Activated CD4-positive, alpha-beta T cell treated with anti-CD3 and anti-CD28 coated beads, Interleukin-2, amount 10 ng/mL, durations not matched to agents 24 days and 14 days (primary cell): ENCODE measurements around the gene UBE2J2. TPM values are rescaled to one million over a fixed set of nuclear protein-coding genes. Genes with fewer than 3 reads are reported as not detected.

Experiments
- DNase-seq: peaks from one replicate; pipeline ENCODE4 v3.0.0; 2022
- H3K27ac Mint-ChIP-seq: one replicate; pipeline ENCODE4 v1.8.0; 2022; ENCODE audit warnings: mild to moderate bottlenecking, mixed read lengths
- H3K27me3 Mint-ChIP-seq: one replicate; pipeline ENCODE4 v1.8.0; 2022; ENCODE audit warnings: mixed read lengths
- H3K36me3 Mint-ChIP-seq: one replicate; pipeline ENCODE4 v1.8.0; 2022; ENCODE audit warnings: low read depth, mild to moderate bottlenecking, mixed read lengths
- H3K4me1 Mint-ChIP-seq: one replicate; pipeline ENCODE4 v1.8.0; 2021; ENCODE audit warnings: mixed read lengths
- H3K4me3 Mint-ChIP-seq: one replicate; pipeline ENCODE4 v1.8.0; 2022; ENCODE audit warnings: mild to moderate bottlenecking, moderate library complexity, mixed read lengths
- H3K9me3 Mint-ChIP-seq: one replicate; pipeline ENCODE4 v1.8.0; 2021; ENCODE audit warnings: mixed read lengths
- intact Hi-C: fragments of 100-400 bp; cut with micrococcal nuclease; formaldehyde crosslinking; loops from one replicate; pipeline ENCODE4 v1.15.1; 2023
- total RNA-seq: library from RNA; stranded (reverse); gene quantifications from 2 replicates; pipeline ENCODE4 v1.2.3, GENCODE V29; 2022

UBE2J2 gene
- total RNA-seq, 1 donor from 2014 or later, result 87.3 TPM

DNA sequence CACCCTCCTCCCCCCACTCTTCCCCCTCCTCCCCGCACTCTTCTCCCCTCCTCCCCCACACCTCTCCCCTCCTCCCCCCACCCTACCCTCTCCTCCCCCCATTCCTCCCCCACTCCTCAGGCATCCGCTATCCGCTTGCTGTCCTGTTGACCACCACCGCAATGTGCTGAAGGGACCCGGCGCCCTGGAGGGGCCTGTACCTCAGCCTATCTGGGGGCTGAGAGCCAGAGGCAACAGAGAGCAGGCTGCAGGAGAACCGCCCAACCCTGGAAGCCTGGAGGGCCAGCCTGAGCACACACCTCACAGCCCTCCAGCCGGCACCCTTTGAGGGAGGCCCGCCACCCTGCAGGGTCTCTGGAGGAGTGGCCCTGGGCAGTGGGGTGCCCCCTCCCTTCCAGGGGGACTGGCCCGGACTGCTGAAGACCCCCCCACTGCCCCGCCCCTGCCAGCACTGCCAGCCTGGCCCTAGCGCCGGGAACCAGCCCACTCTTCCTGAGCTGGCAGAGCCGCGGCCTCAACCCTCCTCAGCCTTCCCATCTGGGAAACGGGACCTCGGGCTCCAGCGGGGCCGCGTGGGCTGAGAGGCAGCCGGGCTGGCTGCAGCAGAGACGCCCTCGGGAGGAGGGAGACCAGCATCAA is 28.4 kb downstream of the UBE2J2 start:
- Mint-ChIP-seq H3K27me3 (no peaks in the 10 kb centered on the region), H3K4me1 (peaks cover 1% of the 10 kb centered on the region), H3K9me3 (no peaks in the 10 kb centered on the region), H3K36me3 (no peaks in the 10 kb centered on the region), H3K27ac (no peak overlapping the region), H3K4me3 (no peak overlapping the region)
- intact Hi-C loops, result no loop called here
- DNase-seq, result no peak

DNA sequence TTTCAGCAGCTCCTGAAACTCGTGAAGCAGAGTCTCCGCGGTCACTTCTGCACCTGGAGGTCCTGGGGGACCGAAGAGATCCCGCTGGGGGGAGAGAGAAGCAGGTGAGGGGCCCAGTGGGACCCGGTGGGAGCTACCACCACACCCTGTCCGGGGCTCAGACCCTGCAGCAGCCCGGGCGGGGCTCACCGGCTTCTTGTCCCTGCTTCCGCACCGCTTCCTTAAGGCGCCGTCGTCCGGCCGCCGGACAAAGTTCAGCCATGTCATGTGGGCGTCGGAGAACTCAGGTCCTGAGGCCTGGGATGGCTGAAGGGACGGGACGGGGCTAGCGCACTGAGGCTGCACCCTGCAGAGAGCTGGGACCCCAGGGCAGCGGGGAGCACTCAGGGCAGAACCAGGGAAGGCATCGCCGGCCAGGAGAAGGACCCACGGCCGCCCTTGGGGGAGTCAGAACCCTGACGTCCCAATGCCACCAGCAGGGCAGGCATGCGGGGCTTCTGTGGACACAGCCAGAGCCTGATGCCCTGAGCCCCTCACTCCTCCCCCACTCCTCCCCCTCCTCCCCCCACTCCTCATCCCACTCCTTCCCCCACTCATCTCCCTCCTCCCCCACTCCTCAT is 29.4 kb downstream of the UBE2J2 start:
- Mint-ChIP-seq H3K4me1 (no peaks in the 10 kb centered on the region), H3K9me3 (no peaks in the 10 kb centered on the region), H3K36me3 (no peaks in the 10 kb centered on the region)

DNA sequence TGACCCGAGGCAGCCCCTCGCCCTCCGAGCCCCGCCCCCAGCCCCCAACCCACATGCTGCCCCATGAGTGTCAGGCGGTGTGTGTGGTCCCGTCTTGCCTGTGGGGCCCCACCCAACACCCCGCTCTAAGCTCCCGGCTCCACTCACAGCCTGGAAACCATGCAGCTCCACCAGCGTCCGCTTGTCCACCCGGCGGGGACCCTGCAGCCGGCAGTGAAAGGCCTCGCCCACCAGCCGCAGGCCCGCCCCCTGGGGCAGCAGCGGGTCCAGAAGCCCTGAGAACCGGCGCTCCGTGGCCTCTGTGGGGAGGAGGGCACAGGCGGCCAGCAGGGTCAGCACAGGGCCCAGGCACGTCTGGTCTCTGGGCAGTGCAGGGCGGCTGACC is 29.9 kb downstream of the UBE2J2 start:
- Mint-ChIP-seq H3K4me1 (no peaks in the 10 kb centered on the region), H3K27ac (no peak overlapping the region), H3K27me3 (no peaks in the 10 kb centered on the region), H3K36me3 (no peaks in the 10 kb centered on the region), H3K4me3 (no peak overlapping the region), H3K9me3 (no peaks in the 10 kb centered on the region)
- no peak for DNase-seq
- intact Hi-C loops, result no loop called here

More for the DNA sequence above, 29.4 kb downstream of the UBE2J2 start:
- no peak for DNase-seq
- Mint-ChIP-seq H3K4me3 (no peak overlapping the region), H3K27me3 (no peaks in the 10 kb centered on the region), H3K27ac (no peak overlapping the region)
- intact Hi-C loops, result no loop called here

DNA sequence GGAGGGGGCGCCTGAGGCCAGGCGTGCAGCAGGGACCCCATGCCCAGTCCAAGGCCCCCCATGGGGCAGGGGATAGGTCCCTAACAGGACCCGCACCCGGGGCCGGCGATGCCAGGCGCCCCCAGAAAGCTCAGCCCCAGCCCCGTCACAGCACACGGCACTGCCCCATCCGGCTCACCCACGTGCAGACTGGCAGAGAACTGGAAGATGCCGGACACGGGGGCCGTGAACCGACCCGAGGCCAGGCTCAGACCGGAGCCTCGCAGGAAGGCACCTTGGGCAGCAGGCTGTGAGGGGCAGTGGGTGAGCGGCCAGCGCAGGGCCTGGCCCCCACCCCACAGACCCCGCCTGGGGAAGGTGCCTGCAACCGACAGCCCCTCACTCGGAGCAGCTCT is 30.4 kb downstream of the UBE2J2 start:
- DNase-seq, result no peak
- H3K4me3 Mint-ChIP-seq, result no peak overlapping the region
- H3K4me1 Mint-ChIP-seq, result no peaks in the 10 kb centered on the region
- H3K36me3 Mint-ChIP-seq, result no peaks in the 10 kb centered on the region
- no peak overlapping the region for H3K27ac Mint-ChIP-seq
- intact Hi-C loops, result no loop called here
- no peaks in the 10 kb centered on the region for H3K27me3 Mint-ChIP-seq
- H3K9me3 Mint-ChIP-seq, result no peaks in the 10 kb centered on the region

DNA sequence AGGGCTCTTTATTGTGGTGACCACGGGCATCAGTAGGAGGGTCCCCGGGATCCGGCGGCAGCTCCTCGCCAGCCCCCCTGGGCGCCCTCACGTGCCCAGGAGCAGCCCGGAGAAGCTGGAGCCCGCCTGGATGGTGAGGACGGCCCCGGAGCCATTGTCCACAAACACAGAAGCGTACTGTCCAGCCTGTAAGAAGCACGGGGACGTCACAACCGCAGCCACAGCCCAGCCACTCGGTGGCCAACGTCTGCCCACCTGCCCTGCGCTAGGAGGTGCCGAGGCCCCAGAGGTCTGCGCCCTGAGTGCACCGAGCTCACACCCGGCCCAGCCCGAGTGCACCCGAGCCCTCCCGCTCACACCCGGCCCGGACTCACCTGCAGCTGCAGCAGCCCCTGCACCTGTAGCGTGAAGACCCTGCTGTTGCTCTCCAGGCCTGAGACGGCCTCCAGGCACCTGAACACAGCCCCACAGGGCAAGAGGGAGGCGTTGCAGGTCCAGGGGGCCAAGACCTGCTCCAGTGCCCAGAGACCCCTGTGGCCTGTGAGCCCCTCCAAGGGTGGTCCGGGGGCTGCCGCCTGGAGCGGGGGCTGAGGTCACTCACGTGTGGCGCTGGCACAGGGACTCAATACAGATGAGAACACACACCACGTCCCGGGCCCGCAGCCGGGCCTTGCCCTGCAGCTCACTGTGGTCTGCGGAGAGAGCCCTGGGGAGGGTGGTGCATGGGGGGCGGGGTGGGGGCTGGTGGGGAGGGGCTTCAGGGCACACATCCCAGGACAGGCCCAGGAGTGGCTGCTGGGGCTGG is 31.0 kb downstream of the UBE2J2 start:
- Mint-ChIP-seq H3K36me3 (no peaks in the 10 kb centered on the region), H3K9me3 (no peaks in the 10 kb centered on the region), H3K27me3 (no peaks in the 10 kb centered on the region), H3K27ac (no peak overlapping the region), H3K4me1 (no peaks in the 10 kb centered on the region), H3K4me3 (no peak overlapping the region)
- DNase-seq, result no peak
- intact Hi-C loops, result no loop called here

DNA sequence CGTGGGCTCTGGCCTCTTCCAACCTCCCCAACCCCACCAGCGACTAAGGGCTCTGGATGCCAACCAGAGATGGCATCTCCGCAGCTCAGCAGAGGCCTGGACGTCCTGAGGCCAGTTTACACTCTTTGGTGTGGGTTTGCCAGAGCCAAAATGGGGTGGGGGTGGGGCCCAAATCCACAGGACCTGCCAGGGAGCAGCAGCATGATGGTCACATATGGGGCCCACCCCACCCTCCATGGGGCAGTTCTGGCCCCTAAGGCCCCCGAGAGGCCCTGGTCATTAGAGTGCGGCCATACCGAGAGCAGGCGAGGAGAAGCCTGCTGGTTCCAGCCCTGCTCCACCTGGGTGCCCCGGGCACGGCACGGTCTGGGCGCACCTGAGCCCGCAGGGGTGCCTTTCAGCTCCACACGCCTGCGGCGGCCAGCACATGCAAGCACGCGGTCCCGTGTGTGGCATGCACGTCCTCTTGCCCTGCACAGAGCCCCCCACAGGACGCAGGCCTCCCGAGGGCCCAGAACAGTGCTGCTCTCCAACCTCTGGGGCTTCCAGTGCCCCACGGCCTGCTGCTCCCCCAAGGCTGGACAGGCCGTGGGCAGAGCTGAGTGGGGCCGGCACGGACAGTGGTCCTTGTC is 31.9 kb downstream of the UBE2J2 start:
- intact Hi-C loops, result no loop called here
- Mint-ChIP-seq H3K27me3 (no peaks in the 10 kb centered on the region), H3K36me3 (no peaks in the 10 kb centered on the region), H3K27ac (no peak overlapping the region), H3K4me3 (no peak overlapping the region), H3K9me3 (no peaks in the 10 kb centered on the region), H3K4me1 (no peaks in the 10 kb centered on the region)
- DNase-seq, result no peak

DNA sequence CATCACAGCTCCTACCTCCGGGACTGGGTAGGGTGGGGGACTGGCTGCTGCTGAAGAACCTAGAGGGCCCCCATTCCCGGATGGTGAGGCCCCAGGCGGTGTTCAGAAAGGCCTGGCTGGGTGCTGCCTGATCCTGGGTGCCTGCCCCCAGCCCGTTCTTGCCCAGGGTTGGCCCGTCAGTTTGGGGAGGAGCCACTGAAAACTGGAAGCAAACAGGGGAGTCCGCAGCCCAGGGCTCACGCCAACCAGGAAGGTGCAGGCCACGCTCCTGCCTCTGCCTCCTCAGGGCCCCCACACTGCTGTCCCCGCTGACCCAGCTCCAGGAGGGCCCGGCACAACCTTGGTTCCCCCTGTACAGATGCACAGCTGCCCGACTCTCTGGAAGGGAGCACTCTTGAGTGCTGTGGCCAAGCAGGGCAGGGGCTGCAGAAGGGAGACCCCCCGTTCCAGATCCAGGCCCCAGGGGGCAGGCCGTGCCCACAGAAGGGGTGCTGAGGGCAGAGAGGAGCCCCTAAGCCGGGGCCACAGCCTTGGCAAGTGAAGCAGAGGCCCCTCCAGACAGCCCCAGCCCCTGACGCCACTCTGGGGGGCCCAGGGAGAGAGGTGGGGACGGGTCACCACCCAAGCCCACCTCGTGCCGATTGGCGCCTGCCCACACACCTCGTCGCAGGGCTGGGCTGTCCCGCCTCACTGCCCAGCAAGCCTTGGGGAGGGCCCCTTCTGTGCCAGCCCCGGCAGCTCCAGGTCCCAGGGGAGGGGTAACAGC is 32.6 kb downstream of the UBE2J2 start:
- Mint-ChIP-seq H3K4me1 (no peaks in the 10 kb centered on the region), H3K27me3 (no peaks in the 10 kb centered on the region), H3K4me3 (no peak overlapping the region), H3K9me3 (no peaks in the 10 kb centered on the region), H3K36me3 (no peaks in the 10 kb centered on the region), H3K27ac (no peak overlapping the region)
- no peak for DNase-seq
- intact Hi-C loops, result no loop called here

DNA sequence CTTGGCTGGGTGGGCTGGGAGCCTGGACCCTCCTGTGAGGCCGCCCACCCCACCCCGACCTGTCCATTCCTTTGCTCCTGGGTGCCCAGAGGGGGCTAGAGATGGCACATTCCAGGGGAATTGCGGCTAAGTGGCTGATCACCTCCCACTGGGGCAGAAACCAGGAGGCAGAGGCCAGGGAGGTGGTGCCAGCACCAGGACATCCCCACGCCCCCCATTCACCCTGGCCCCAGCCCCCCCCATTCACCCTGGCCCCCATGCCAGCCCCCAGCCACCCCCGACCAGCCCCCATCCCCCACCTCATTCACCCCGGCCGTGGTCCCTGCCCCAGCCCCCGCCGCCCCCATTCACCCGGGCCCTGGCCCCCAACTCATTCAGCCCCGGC is 33.3 kb downstream of the UBE2J2 start:
- Mint-ChIP-seq H3K27me3 (no peaks in the 10 kb centered on the region), H3K27ac (no peak overlapping the region), H3K9me3 (no peaks in the 10 kb centered on the region), H3K4me3 (no peak overlapping the region), H3K36me3 (no peaks in the 10 kb centered on the region), H3K4me1 (no peaks in the 10 kb centered on the region)
- DNase-seq, result no peak
- intact Hi-C loops, result no loop called here

DNA sequence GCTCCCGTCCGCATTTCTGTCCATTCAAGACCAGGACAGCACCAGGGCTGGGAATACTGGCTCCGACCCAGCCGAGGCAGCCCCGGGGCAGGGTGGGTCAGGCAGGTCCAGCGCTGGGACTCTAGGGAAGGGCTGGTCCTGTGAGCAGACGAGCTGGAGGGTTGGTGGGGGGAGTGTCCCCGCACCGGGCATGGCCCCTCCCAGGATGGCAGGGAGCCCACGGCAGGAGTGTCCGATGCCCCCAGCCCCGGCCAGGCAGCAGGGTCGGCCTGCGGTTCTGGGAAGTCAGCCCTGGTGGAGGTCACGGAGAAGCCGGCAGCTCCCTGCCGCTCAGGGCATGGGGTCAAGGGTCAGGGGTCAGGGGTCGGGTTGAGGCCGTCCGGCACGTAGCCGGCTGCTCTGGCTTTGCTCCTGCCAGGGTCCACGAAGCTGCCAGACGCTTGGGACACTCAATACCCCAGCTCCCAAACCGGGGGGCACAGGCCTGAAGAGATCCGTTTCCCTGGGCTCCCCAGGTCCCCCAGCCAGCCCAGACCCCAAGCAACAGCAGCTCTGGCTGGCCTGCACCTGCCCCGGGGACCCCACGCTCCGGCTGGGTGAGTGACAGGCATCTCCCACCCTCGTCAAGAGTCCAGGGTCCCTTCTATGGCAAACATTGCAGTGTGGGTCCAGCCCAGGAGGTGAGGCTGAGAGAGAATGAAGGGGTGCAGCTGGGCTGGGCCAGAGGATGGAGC is 33.9 kb downstream of the UBE2J2 start:
- Mint-ChIP-seq H3K4me3 (no peak overlapping the region), H3K27ac (no peak overlapping the region), H3K27me3 (no peaks in the 10 kb centered on the region), H3K4me1 (no peaks in the 10 kb centered on the region), H3K9me3 (no peaks in the 10 kb centered on the region), H3K36me3 (peaks cover 3% of the 10 kb centered on the region)
- DNase-seq, result no peak
- intact Hi-C loops, result no loop called here

DNA sequence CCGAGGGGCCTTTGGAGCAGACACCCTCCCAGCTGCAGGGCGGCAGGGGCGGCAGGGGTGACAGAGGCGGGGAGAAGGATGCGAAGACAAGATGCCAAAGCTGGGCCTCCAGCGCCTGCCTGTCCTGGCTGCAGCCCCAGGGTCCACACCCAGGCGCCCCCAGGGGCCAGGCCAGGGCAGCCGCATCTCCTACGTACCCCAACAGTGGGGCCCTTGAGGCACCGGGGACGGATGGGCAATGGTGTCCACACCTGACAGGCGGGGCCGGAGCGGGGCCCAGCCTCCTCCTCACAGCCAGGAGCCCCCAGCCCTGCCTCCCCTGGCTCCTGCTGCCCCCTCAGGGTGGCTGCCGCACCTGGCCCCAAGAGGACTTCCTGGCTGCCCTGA is 34.4 kb downstream of the UBE2J2 start:
- no peak for DNase-seq
- Mint-ChIP-seq H3K4me3 (no peak overlapping the region), H3K4me1 (peaks cover 4% of the 10 kb centered on the region), H3K9me3 (no peaks in the 10 kb centered on the region), H3K27ac (no peak overlapping the region), H3K27me3 (no peaks in the 10 kb centered on the region), H3K36me3 (peaks cover 8% of the 10 kb centered on the region)
- intact Hi-C loops, result no loop called here

DNA sequence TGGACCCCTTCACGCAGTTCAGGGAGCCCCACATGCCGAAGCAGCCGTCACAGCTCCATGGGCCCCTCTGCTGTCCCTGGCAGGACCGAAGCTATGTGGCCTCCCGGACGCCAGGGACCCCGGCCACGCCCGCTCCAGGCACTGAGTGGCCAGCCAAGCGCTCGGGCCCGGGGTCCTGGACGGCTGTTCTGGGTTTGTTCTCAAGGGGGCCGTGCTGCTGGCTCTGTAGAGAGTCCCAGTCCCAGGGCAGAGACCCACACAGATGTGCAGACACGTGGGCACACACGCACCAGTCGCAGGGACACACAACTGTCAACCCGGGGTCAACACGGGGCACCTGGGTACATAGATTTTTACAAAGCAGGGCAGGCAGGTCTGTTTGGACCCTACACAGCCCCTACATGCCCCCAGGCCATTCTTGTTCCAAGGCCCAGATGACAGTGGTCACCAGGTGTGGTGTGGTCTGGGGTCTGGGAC is 34.9 kb downstream of the UBE2J2 start:
- no peak overlapping the region for H3K4me3 Mint-ChIP-seq
- peaks cover 13% of the 10 kb centered on the region for H3K36me3 Mint-ChIP-seq
- intact Hi-C loops, result no loop called here
- no peak for DNase-seq
- H3K27ac Mint-ChIP-seq, result no peak overlapping the region
- peaks cover 8% of the 10 kb centered on the region for H3K4me1 Mint-ChIP-seq
- no peaks in the 10 kb centered on the region for H3K27me3 Mint-ChIP-seq
- no peaks in the 10 kb centered on the region for H3K9me3 Mint-ChIP-seq

DNA sequence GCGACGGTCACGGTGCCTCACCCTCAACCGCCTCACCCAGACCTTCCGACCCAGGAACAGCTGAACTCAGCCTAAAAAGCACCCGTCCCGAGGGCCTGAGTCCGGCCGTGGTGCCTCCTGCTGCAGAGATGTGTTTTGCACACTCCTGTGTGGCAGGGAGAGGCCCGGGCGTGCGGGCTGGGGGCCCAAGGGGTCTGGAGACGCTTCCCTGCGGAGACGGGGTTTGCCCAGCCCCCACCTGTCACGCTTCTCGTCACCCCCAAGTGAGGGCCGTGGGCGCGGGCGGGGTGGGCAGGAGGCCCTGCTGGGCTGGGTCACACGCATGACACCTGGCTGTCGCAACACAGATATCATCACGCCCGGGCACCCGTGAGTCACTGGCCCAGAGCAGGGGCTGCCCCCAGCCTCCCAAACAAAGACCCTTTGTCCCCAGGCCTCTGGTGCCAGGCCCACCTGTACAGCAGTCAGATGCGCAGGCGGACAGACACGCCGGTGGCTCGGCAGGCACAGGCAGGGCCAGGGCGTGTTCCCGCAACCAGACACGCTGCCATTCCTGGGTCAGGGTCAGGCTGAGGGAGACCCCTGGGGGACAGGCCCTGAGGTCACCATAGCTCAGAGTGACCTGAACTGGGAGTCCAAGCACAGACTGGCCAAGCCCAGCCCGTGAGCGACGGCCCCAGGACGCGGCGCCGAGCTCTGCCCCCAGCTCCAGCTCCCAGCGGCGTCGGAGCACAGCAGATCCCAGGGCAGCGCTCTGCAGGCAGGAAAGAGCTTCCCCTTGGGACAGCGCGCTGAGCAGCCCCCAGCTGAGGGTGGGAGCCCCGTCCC is 35.6 kb downstream of the UBE2J2 start:
- H3K4me3 Mint-ChIP-seq, result no peak overlapping the region
- peaks cover 17% of the 10 kb centered on the region for H3K36me3 Mint-ChIP-seq
- peaks cover 12% of the 10 kb centered on the region for H3K4me1 Mint-ChIP-seq
- no peak overlapping the region for H3K27ac Mint-ChIP-seq
- intact Hi-C loops, result no loop called here
- no peak for DNase-seq
- H3K27me3 Mint-ChIP-seq, result no peaks in the 10 kb centered on the region
- peaks cover 3% of the 10 kb centered on the region for H3K9me3 Mint-ChIP-seq
